ENCODE data around the gene NUCB1. TPM values are rescaled to one million over a fixed set of nuclear protein-coding genes. Genes with fewer than 3 reads are reported as not detected.
"Not testable (repeated sequence)": the region's sequence is repeated elsewhere in the genome, so short reads cannot be mapped to it uniquely, and the experiment has no call there.

Gene NUCB1
- total RNA-seq, 1 donor from 2014 or later: 117 TPM

GRCh38 chr19:48868114-48868886 is 31.8 kb upstream of the NUCB1 start, which contains the start of gene PLEKHA4:
Gene PLEKHA4, minus strand, starts transcription at chr19:48868617. Its CDS starts 997 bp downstream, at chr19:48867620.
- Mint-ChIP-seq H3K9me3 (no peaks in the 10 kb centered on the region), H3K36me3 (ENCODE audit: low read depth) (peaks cover 4% of the 10 kb centered on the region), H3K4me1 (ENCODE audit: low read depth) (peaks cover 11% of the 10 kb centered on the region), H3K27me3 (ENCODE audit: insufficient read depth) (peaks cover 11% of the 10 kb centered on the region), H3K4me3 (no peak within 1 kb of the TSS), H3K27ac (no peak within 1 kb of the TSS)
- intact Hi-C loops (cut with micrococcal nuclease): no loop called here
- no peak for DNase-seq (ENCODE audit: low spot score)

- no peak for DNase-seq (ENCODE audit: low spot score)
- Mint-ChIP-seq H3K36me3 (ENCODE audit: low read depth) (peaks cover 19% of the 10 kb centered on the region), H3K27me3 (ENCODE audit: insufficient read depth) (peaks cover 10% of the 10 kb centered on the region), H3K4me3 (no peak overlapping the region), H3K27ac (no peak overlapping the region), H3K9me3 (no peaks in the 10 kb centered on the region), H3K4me1 (ENCODE audit: low read depth) (peaks cover 26% of the 10 kb centered on the region)
- intact Hi-C loops (cut with micrococcal nuclease): loop anchor here (5.0 to 10.0 kb wide), 3 partner anchors 545 to 627 kb away; partner anchors contain the start of genes ALDH16A1, EMP3, PIH1D1 and RPS11
Observed at GRCh38 chr19:48870048-48870447, 30.1 kb upstream of the NUCB1 start.

- Mint-ChIP-seq H3K4me1 (ENCODE audit: low read depth) (peaks cover 42% of the 10 kb centered on the region), H3K4me3 (peak overlapping the region; percentile 97), H3K36me3 (ENCODE audit: low read depth) (peaks cover 31% of the 10 kb centered on the region), H3K27ac (peak overlapping the region; percentile 99)
- not testable (repeated sequence) for H3K27me3 Mint-ChIP-seq (ENCODE audit: insufficient read depth); H3K9me3 Mint-ChIP-seq; DNase-seq (ENCODE audit: low spot score)
- intact Hi-C loops (cut with micrococcal nuclease): loop anchor here (1.0 to 10.0 kb wide), 10 partner anchors 12 to 626 kb away; partner anchors contain the start of genes ALDH16A1, C19orf73, DHDH and EMP3
Observed at GRCh38 chr19:48871471-48872181, 28.5 kb upstream of the NUCB1 start.

- Mint-ChIP-seq H3K36me3 (ENCODE audit: low read depth) (peaks cover 31% of the 10 kb centered on the region), H3K27me3 (ENCODE audit: insufficient read depth) (peaks cover 4% of the 10 kb centered on the region), H3K27ac (peak within 1 kb of the TSS; percentile 99), H3K4me1 (ENCODE audit: low read depth) (peaks cover 42% of the 10 kb centered on the region), H3K9me3 (no peaks in the 10 kb centered on the region), H3K4me3 (peak within 1 kb of the TSS; percentile 97)
- DNase-seq (ENCODE audit: low spot score): peak; percentile 99
- intact Hi-C loops (cut with micrococcal nuclease): loop anchor here (1.0 to 10.0 kb wide), 10 partner anchors 13 to 625 kb away; partner anchors contain the start of genes ALDH16A1, C19orf73, DHDH and EMP3
Observed at GRCh38 chr19:48872182-48872883, 27.8 kb upstream of the NUCB1 start, which contains the start of gene PPP1R15A. Gene PPP1R15A, plus strand, starts transcription at chr19:48872421. Its CDS starts 813 bp downstream, at chr19:48873234.

- H3K27ac Mint-ChIP-seq: peak overlapping the region; percentile 99
- peaks cover 37% of the 10 kb centered on the region for H3K36me3 Mint-ChIP-seq (ENCODE audit: low read depth)
- peaks cover 4% of the 10 kb centered on the region for H3K27me3 Mint-ChIP-seq (ENCODE audit: insufficient read depth)
- DNase-seq (ENCODE audit: low spot score): peak; percentile 76
- H3K4me1 Mint-ChIP-seq (ENCODE audit: low read depth): peaks cover 45% of the 10 kb centered on the region
- intact Hi-C loops (cut with micrococcal nuclease): loop anchor here (1.0 to 10.0 kb wide), 11 partner anchors 14 to 624 kb away; partner anchors contain the start of genes ALDH16A1, C19orf73, DHDH and EMP3
- H3K9me3 Mint-ChIP-seq: no peaks in the 10 kb centered on the region
- peak overlapping the region; percentile 97 for H3K4me3 Mint-ChIP-seq
Observed at GRCh38 chr19:48872884-48873475, 27.1 kb upstream of the NUCB1 start.

GRCh38 chr19:48873476-48874302 is 26.4 kb upstream of the NUCB1 start:
- Mint-ChIP-seq H3K4me1 (ENCODE audit: low read depth) (peaks cover 47% of the 10 kb centered on the region), H3K9me3 (no peaks in the 10 kb centered on the region), H3K27ac (peak overlapping the region; percentile 99), H3K36me3 (ENCODE audit: low read depth) (peaks cover 41% of the 10 kb centered on the region), H3K27me3 (ENCODE audit: insufficient read depth) (peaks cover 4% of the 10 kb centered on the region), H3K4me3 (peak overlapping the region; percentile 97)
- intact Hi-C loops (cut with micrococcal nuclease): loop anchor here (1.0 to 10.0 kb wide), 6 partner anchors 59 to 624 kb away; partner anchors contain the start of genes ALDH16A1, C19orf73, DHDH and EMP3
- DNase-seq (ENCODE audit: low spot score): no peak

- Mint-ChIP-seq H3K27me3 (ENCODE audit: insufficient read depth) (peaks cover 4% of the 10 kb centered on the region), H3K4me3 (peak overlapping the region; percentile 97), H3K36me3 (ENCODE audit: low read depth) (peaks cover 41% of the 10 kb centered on the region), H3K9me3 (no peaks in the 10 kb centered on the region), H3K27ac (peak overlapping the region; percentile 99), H3K4me1 (ENCODE audit: low read depth) (peaks cover 49% of the 10 kb centered on the region)
- DNase-seq (ENCODE audit: low spot score): no peak
- intact Hi-C loops (cut with micrococcal nuclease): loop anchor here (1.0 to 10.0 kb wide), 4 partner anchors 26 to 623 kb away; partner anchors contain the start of genes ALDH16A1, EMP3, NUCB1 and PIH1D1
Observed at GRCh38 chr19:48874303-48875135, 25.6 kb upstream of the NUCB1 start.

- not testable (repeated sequence) for H3K27me3 Mint-ChIP-seq (ENCODE audit: insufficient read depth); H3K9me3 Mint-ChIP-seq
- DNase-seq (ENCODE audit: low spot score): peak; percentile 41
- H3K27ac Mint-ChIP-seq: peak overlapping the region; percentile 99
- intact Hi-C loops (cut with micrococcal nuclease): loop anchor here (10.0 kb wide), 2 partner anchors 552 to 578 kb away; partner anchors contain the start of genes ALDH16A1, EMP3 and PIH1D1
- H3K4me3 Mint-ChIP-seq: peak overlapping the region; percentile 97
- peaks cover 41% of the 10 kb centered on the region for H3K36me3 Mint-ChIP-seq (ENCODE audit: low read depth)
- H3K4me1 Mint-ChIP-seq (ENCODE audit: low read depth): peaks cover 49% of the 10 kb centered on the region
Observed at GRCh38 chr19:48876043-48876981, 23.8 kb upstream of the NUCB1 start.

- peak overlapping the region; percentile 37 for H3K4me3 Mint-ChIP-seq
- no peaks in the 10 kb centered on the region for H3K9me3 Mint-ChIP-seq
- H3K4me1 Mint-ChIP-seq (ENCODE audit: low read depth): peaks cover 47% of the 10 kb centered on the region
- H3K27ac Mint-ChIP-seq: peak overlapping the region; percentile 48
- intact Hi-C loops (cut with micrococcal nuclease): loop anchor here (10.0 kb wide), 2 partner anchors 553 to 577 kb away; partner anchors contain the start of genes ALDH16A1, EMP3 and PIH1D1
- no peak for DNase-seq (ENCODE audit: low spot score)
- no peaks in the 10 kb centered on the region for H3K27me3 Mint-ChIP-seq (ENCODE audit: insufficient read depth)
- H3K36me3 Mint-ChIP-seq (ENCODE audit: low read depth): peaks cover 41% of the 10 kb centered on the region
Observed at GRCh38 chr19:48877855-48878195, 22.3 kb upstream of the NUCB1 start.

Measured in activated T-helper 1 cell treated with anti-CD3 and anti-CD28 coated beads, Interleukin-12 subunit alpha, Interleukin-12 subunit beta, Interleukin-2, Interleukin-4 antibody, amounts not matched to agents 30 ng/mL and 10 ng/mL and 1 ng/mL, durations not matched to agents 14 hours and 24 hours and 36 hours (primary cell).